HG03159 (cell line): ENCODE results near the gene ZNF524.

Source experiments
- ATAC-seq: cut with Tn5 transposase; IDR thresholded peaks from one replicate; pipeline ENCODE4 v1.9.1; 2021; ENCODE audit warnings: mild to moderate bottlenecking, moderate library complexity; ENCODE audit not compliant: unreplicated experiment

Gene ZNF524

DNA sequence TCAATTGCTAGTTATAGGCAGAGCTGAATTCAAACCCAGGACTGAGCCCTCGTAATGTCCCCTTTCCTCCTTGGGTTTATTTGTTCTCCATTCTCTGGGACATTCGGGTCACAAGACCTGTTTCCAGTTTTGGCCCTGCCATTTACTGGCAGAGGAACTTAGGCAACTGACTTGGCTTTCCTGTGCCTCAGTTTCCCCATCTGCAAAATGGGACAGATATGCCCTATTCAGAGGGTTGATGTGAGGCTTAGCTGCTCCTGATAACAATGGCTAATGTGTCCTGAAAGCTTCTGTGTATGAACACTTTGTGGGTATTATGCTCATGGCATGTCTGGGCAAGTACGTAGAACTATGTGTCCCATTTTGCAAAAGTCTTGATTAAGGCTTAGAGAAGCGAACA is 996 bp downstream of the ZNF524 start:
- no peak for ATAC-seq

DNA sequence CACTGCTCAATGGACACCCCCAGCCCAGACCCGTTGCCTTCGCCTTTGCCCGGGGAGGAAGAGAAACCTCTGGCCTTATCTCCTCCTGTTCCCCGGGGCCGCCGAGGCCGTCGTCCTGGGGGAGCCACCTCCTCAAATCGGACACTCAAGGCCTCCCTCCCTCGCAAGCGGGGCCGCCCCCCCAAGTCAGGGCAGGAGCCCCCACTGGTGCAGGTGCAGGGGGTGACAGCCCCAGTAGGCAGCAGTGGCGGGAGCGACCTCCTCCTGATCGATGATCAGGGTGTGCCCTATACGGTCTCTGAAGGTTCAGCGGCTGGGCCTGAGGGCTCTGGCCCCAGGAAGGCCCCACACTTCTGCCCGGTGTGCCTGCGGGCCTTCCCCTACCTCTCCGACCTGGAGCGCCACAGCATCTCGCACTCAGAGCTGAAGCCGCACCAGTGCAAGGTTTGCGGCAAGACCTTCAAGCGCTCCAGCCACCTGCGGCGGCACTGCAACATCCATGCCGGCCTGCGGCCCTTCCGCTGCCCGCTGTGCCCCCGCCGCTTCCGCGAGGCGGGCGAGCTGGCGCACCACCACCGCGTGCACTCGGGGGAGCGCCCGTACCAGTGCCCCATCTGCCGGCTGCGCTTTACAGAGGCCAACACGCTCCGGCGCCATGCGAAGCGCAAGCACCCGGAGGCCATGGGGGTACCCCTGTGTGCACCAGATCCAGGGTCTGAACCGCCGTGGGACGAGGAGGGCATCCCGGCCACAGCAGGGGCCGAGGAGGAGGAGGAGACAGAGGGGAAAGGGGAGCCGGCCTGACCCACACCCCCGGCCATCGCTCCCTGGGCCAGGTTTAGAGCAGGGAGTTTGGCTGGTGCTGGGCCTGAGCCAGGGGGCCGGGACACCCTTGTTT is 2.3 kb downstream of the ZNF524 start:
- ATAC-seq = no peak

DNA sequence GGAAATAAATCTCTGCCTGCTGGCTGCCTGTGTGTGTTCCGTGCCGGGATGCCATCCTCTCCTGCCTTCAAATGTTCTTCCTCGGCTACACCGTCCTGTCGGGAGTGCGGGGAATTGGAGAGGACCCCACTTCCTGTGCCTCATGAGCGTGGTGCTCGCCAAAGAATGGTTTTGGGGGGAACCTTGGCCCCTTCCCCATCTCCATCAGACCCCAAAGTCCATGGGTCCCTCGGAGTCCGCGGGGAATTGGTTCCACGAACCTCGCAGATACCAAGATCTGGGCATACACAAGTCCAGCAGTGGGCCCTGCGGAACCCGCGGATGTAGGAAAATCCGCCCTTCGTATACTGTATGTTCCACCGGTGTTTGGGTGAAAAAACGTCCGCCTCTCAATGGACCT is 3.0 kb downstream of the ZNF524 start:
- no peak for ATAC-seq

DNA sequence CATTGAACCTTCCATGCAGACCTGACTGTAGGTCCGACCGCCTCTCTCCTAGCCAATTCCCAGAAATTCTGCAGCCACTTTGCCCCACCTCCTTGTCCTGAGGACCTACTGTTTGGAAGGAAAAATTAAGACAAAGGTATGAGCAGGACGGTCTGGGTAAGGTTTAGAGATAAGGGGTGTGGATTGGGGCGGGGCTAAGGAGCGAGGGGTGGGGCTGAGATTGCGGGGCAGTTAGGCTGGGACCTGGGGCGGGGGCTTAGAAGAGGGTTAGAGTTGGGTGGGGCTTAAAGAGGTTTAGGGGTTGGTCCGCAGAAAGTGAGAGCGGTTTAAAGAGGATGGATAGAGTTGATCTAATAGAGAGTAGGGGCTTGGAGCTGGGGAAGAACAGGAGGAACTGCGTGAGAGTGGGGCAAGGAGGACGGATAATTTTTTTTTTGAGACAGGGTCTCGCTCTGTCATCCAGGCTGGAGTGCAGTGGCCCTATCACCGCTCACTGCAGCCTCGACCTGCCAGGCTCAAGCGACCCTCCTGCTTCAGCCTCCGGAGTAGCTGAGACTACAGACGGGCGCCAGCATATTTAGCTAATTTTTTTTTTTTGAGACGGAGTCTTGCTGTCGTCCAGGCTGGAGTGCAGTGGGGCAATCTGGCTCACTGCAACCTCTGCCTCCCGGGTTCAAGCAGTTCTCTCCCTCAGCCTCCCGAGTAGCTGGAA is 3.6 kb downstream of the ZNF524 start:
- ATAC-seq = no peak

GRCh38 chr19:55605207-55605636 is 5.1 kb downstream of the ZNF524 start:
- ATAC-seq = peak; percentile 78

DNA sequence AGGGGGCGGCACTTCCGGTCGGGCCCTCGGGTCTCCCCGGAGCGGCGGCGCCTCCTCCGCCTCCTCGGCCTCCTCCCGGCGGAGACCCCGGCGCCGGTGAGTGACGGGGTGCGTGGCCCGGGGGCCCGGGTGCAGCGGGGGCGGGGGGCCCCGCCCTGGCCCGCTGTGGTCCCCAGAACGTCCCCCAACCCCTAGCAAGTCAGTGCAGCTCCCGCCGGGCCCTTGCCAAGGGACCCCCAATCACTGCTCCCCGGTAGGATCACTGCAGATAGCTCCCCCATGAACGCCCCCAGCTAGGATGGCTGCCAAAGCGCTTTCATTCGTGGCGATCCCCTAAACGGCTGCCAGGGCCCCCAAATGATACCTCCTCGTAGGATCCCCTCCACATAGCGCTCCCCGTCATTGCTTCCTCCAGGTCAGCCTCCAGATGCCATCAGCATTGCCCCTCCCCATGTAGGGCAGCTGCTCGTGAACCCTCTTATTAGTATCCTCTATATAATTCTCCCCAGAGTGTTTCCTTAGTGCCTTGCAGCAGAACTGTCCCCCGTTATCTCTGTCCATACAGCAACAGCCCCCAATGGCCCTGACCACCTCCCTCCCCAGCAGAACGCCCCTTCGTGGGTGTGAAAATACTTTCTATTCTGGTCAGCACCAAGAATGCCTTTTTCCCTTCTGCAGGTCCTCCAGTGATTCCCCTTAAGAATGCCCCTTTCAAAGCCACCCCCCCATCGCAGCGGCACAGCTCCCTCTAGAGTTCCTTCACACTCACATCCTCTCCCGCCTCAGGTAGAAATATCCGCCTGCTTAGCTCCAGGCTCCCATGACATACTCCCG is 5.8 kb downstream of the ZNF524 start, which contains the start of gene ZNF865:
TSS of gene ZNF865 (plus strand) at position 11 of the 834 bp plus-strand sequence. CDS start 7,972 bp downstream, outside the sequence.
- ATAC-seq = peak; percentile 34

DNA sequence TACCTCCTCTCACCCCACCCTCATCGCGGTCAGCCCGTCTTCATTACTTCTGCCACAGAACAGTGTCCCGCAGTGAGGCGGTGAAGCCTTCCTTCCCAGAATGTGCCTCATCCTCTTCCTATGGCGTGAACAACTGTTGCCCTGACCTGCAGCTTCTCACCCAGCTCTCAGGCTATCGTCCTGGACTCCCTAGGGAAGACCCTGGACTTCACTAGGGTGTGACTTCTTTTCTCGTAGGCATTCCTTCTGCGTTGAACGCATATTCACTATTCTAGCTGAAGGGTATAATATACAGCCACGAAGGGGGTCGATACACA is 6.3 kb downstream of the ZNF524 start:
- no peak for ATAC-seq

GRCh38 chr19:55606817-55607216 is 6.7 kb downstream of the ZNF524 start:
- no peak for ATAC-seq

DNA sequence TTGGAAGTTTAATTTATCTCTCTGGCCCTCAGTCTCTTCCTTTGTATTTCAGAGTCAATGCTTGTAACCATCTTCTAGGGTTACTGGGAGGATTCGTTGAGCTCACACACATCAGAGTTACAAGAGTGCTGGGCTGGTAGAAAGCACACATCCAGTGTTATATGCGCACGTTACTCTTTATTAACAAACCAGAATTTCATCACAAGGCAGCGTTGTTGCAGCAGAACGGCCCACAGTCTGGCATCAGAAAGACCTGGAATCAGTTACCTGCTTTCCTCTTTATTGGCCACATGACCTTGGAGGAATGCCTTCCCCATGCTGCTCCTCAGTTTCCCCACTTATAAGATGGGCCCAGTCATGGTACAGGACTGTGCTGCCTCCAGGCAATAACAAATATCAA is 9.2 kb downstream of the ZNF524 start:
- no peak for ATAC-seq

DNA sequence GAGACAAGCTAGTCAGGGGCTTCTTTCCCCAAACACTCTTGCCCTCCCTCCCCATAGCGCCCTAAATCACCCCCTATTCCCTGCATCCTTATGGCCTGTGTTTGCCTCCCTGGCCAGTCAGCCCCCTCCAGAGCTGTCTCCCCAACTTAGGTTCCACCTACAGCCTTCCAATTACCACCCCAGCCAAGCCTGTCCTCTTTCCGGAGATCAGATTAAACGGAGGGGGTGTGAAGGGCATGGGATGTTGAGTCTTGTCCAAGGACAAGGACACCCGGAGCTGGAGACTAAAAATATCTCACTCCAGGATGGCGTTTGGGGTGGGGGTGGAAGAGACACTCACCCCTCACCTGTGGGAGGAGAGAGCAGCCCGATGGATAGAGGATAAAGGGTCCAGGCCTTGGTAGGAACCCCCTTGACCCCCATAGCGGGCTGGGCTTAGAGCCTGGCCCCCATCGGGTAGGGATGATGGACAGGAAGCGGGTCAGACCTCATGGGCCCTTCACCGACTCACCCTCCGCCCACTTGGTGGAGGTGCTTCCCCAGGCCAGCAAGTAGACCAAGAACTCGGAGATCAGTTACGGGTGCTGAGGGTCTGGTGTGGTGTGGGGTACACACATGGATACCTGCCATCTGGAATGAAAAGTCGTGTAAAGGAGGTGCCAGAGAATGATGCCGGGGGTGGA is 11.4 kb downstream of the ZNF524 start:
- ATAC-seq = no peak

DNA sequence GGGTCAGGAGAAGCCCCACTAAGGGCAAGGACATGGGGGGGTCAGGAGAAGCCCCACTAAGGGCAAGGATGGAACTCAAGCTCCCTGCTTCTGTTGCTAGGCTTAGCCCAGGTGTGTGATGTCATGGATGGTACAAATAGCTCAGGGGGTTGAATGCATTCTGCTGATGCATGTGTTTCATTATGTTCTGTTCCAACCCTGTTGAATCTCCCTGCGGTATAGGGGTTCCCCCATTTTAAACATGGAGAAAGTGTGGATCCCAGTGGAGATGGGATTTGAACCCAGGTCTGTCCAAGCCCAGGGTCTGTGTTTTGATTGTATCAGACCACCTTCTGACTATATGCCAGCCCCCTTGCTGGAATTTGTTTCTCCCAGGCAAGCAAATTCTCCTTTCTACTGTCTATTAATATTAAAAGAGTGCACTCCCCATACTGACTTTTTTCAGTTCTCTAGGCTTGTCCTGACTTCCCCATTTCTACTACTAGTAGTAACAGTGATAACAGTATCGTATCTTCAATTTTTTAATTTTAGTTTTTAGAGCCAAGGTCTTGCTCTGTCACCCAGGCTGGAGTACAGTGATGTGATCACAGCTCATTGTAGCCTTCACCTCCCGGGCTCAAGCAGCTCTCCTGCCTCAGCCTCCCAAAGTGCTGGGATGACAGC is 12.0 kb downstream of the ZNF524 start:
- no peak for ATAC-seq

DNA sequence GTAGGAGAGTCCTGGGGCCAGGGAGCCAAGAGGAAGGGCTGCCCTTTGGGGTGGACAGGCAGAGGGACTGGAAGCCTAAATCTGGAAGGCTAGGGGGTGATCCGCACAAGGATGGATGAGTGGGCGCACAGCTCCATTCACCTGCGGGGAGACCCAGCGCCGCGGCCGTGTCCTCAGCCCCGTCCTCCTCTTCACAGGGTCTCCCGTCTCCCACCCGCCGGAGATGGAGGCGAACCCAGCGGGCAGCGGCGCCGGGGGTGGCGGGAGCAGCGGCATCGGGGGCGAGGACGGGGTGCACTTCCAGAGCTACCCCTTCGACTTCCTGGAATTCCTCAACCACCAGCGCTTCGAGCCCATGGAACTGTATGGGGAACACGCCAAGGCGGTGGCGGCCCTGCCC is 13.3 kb downstream of the ZNF524 start:
- no peak for ATAC-seq

- ATAC-seq = no peak
Observed at GRCh38 chr19:55613930-55614710, 14.0 kb downstream of the ZNF524 start.

DNA sequence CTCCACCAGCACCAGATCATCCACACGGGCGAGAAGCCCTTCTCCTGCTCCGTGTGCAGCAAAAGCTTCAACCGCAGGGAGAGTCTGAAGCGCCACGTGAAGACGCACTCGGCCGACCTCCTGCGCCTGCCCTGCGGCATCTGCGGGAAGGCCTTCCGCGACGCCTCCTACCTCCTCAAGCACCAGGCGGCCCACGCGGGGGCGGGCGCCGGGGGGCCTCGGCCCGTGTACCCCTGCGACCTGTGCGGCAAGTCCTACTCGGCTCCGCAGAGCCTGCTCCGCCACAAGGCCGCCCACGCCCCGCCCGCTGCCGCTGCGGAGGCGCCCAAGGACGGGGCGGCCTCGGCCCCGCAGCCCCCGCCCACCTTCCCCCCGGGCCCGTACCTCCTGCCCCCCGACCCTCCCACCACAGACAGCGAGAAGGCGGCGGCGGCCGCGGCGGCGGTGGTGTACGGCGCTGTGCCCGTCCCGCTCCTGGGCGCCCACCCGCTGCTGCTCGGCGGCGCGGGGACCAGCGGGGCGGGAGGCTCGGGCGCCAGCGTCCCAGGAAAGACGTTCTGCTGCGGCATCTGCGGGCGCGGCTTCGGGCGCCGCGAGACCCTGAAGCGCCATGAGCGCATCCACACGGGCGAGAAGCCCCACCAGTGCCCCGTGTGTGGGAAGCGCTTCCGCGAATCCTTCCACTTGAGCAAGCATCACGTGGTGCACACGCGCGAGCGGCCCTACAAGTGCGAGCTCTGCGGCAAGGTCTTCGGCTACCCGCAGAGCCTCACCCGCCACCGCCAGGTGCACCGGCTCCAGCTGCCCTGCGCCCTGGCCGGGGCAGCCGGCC is 14.8 kb downstream of the ZNF524 start:
- no peak for ATAC-seq

- no peak for ATAC-seq
Observed at GRCh38 chr19:55615543-55616394, 15.7 kb downstream of the ZNF524 start.

- no peak for ATAC-seq
Observed at GRCh38 chr19:55616395-55616875, 16.3 kb downstream of the ZNF524 start.

DNA sequence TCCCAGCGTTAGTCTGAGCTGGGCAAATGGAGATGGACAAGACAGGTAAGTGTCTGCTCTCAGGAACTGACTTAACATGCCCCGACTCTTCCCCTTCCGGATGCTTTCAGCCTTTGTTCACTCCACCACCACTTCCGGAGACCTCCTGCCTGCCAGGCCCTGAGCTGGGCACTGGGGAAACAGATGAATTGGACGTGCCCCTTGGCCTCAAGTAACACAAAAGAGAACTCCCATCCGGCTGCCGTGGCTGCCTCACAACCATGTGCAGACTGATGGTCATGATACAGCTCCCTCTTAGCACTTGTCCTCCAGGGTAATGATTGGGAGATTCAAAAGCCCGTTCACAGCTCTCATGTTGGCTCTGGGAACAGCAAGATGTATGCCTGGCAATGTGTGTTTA is 17.3 kb downstream of the ZNF524 start:
- ATAC-seq = no peak
